ENCODE measurements around the gene NLRP3.

DNA sequence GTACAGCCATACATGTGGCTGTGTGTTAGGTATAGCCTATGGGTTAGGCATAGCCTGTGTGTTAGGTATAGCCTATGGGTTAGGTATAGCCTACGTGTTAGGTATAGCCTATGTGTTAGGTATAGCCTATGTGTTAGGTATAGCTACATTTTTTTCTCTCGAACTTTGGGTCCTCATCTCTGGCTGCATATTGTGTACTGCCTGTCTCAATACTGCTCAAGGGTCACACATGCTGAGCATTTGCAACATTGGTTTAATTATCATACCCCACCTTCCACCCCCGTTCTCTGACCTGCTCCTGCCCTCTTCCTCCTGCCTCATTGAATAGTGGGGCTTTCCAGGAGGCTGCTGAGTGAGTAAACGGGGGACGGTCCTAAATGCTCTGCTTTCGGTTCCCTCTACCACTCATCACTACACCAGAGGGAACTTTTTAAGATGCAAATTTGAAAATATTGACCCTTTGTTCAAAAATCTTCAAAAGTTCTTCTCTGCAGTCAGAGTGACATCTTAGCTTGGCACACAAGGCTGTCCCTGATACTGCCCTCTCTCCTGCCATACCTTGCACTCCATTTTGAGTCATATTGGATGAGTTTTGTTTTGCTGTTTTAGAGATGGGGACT is 24.1 kb downstream of the NLRP3 start:
- TF ChIP-seq POLR2AphosphoS5 (IDR thresholded peaks at IDR 0.05; ENCODE audit: borderline replicate concordance, low read depth, low read length) (no peak), EZH2 (IDR thresholded peaks at IDR 0.05) (no peak), FOXP2 (optimal IDR thresholded peaks at IDR 0.05; ENCODE audit: control extremely low read depth, extremely low read length, insufficient read depth) (no peak)
